SH-SY5Y (cell line): Measurements from ENCODE around the gene CTNND2.

Experiments
- GATA2 ChIP-seq: IDR thresholded peaks from 2 replicates; pipeline ENCODE4 v1.6.1; 2011; ENCODE audit warnings: mild to moderate bottlenecking, low read depth, low read length
- GATA3 ChIP-seq: IDR thresholded peaks from 2 replicates; pipeline ENCODE4 v1.6.1; 2011; ENCODE audit warnings: low read depth, mild to moderate bottlenecking, low read length, moderate library complexity

DNA sequence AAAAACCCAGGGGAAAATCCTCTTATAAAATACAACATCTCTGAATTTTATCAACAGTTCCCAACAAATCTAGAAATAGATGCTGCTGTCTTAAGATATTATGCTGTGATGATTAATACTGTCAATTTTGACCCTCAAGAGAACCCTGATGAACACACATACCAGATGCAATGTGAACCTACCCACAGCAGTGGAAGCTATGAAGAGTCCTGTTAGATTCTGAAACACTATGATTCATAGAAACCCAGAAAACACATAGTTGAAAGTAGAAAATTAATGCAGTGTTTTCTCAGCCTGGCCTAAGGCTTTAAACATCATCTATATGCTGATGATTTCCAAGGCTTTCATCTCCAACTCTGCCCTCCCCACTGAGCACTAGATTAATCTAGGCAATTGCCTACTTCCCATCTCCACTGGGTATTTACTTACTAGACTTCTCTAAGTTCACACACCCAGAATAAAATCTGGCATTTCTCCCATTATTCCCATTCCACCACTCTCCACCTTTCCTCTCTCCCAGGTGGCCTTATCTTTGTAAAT lies 296.2 kb downstream of the CTNND2 start:
- TF ChIP-seq GATA2, result no peak
- no peak for TF ChIP-seq GATA3
